DND-41 (cell line): ENCODE measurements around the gene TNFRSF8.
A peak's percentile ranks its signal among the peaks of the same experiment; 100 is the strongest.

ENCODE experiments used
- ATAC-seq: fragments of 200-7000 bp; cut with Tn5 transposase; 3 replicates; pipeline ENCODE4 v1.9.1; 2021; ENCODE audit warnings: low read depth; ENCODE audit not compliant: insufficient read depth
- DNase-seq: peaks from one replicate; pipeline ENCODE4 v3.0.0-alpha.2; 2020
- H2AFZ ChIP-seq: 2 replicates; pipeline ENCODE4 v1.6.0; 2012; ENCODE audit warnings: low read depth, low read length
- H3K27ac ChIP-seq: 2 replicates; pipeline ENCODE4 v1.5.1; 2012; ENCODE audit warnings: low read length, inconsistent platforms
- H3K27me3 ChIP-seq: fragments of 200-600 bp; sonication (generic); 2 replicates; pipeline ENCODE4 v1.6.0; 2012; ENCODE audit warnings: low read length, mild to moderate bottlenecking, inconsistent platforms; ENCODE audit not compliant: insufficient read depth, poor library complexity
- H3K36me3 ChIP-seq: 2 replicates; pipeline ENCODE4 v1.5.1; 2012; ENCODE audit warnings: low read length, inconsistent platforms; ENCODE audit not compliant: insufficient read depth
- H3K4me1 ChIP-seq: 2 replicates; pipeline ENCODE4 v1.5.1; 2012; ENCODE audit warnings: mild to moderate bottlenecking, low read length; ENCODE audit not compliant: insufficient read depth
- H3K4me2 ChIP-seq: 2 replicates; pipeline ENCODE4 v1.6.0; 2012; ENCODE audit warnings: mild to moderate bottlenecking, moderate library complexity, low read length, inconsistent platforms; ENCODE audit not compliant: insufficient read depth
- H3K4me3 ChIP-seq, 2 experiments: fragments of 200-600 bp in 1 of 2; shearing (Covaris generic) in 1 of 2; 2 replicates each; pipeline ENCODE4 v1.5.1; 2012 to 2016; ENCODE audit warnings: inconsistent platforms in 2 of 2, low read length in 2 of 2, mild to moderate bottlenecking in 2 of 2, low read depth in 1 of 2, moderate library complexity in 1 of 2
- H3K79me2 ChIP-seq: 2 replicates; pipeline ENCODE4 v1.6.0; 2012; ENCODE audit warnings: low read length, inconsistent platforms; ENCODE audit not compliant: insufficient read depth
- H3K9ac ChIP-seq: 2 replicates; pipeline ENCODE4 v1.6.0; 2012; ENCODE audit warnings: low read depth, mild to moderate bottlenecking, inconsistent platforms, low read length, moderate library complexity
- H3K9me3 ChIP-seq: 2 replicates; pipeline ENCODE4 v1.5.1; 2012; ENCODE audit warnings: low read length, moderate library complexity, mild to moderate bottlenecking, inconsistent platforms; ENCODE audit not compliant: insufficient read depth, severe bottlenecking
- H4K20me1 ChIP-seq: 2 replicates; pipeline ENCODE4 v1.6.0; 2012; ENCODE audit warnings: low read length; ENCODE audit not compliant: insufficient read depth
- EZH2 ChIP-seq: IDR thresholded peaks from 3 replicates; pipeline ENCODE4 v1.6.1; 2012; ENCODE audit warnings: borderline replicate concordance, low read depth, mild to moderate bottlenecking, moderate library complexity, low read length, inconsistent platforms; ENCODE audit not compliant: severe bottlenecking
- TF ChIP-seq, protein P1 (sequence below): IDR thresholded peaks from 2 replicates; pipeline ENCODE4 v1.5.1; 2012; ENCODE audit warnings: borderline replicate concordance, low read length, moderate library complexity, mild to moderate bottlenecking; ENCODE audit not compliant: poor library complexity, severe bottlenecking; ENCODE audit errors: extremely low read depth

TNFRSF8 gene

DNA sequence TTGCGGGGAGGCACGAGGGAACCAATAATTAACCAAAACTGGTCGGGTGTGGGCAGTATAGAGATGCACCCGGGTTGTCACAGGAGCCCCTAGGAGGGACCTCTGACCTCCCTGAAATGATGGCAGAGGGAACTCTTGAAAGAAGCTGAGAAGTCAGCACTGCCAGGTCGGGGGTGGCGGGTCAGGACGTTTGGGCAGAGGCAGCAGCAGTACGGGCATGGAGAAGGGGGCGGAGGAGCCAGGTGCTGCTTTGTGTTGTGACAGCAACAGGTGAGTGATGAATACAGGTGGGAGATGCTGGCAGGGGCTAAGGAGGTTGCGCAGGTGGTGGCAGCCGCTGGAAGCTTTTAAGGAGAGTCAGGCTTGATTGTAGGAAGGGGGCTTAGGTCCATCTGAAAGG is 115.4 kb downstream of the TNFRSF8 start:
- H3K4me1 ChIP-seq, result peaks cover 25% of the 10 kb centered on the region
- H4K20me1 ChIP-seq, result peaks cover 15% of the 10 kb centered on the region
- no peaks in the 10 kb centered on the region for H3K36me3 ChIP-seq
- H3K4me3 ChIP-seq, result peak overlapping the region in 1 of 2 experiments; percentile 45; a peak in 2 of 4 replicates
- H2AFZ ChIP-seq, result peak overlapping the region; percentile 22; the same call in 1 of the 2 replicates
- H3K9me3 ChIP-seq, result no peaks in the 10 kb centered on the region
- H3K27ac ChIP-seq, result no peak overlapping the region
- H3K27me3 ChIP-seq, result peaks cover 17% of the 10 kb centered on the region
- H3K9ac ChIP-seq, result no peak overlapping the region; the same call in 1 of the 2 replicates
- ATAC-seq (no peak), DNase-seq (no peak)
- no peak for TF ChIP-seq EZH2
- TF ChIP-seq, protein P1, sequence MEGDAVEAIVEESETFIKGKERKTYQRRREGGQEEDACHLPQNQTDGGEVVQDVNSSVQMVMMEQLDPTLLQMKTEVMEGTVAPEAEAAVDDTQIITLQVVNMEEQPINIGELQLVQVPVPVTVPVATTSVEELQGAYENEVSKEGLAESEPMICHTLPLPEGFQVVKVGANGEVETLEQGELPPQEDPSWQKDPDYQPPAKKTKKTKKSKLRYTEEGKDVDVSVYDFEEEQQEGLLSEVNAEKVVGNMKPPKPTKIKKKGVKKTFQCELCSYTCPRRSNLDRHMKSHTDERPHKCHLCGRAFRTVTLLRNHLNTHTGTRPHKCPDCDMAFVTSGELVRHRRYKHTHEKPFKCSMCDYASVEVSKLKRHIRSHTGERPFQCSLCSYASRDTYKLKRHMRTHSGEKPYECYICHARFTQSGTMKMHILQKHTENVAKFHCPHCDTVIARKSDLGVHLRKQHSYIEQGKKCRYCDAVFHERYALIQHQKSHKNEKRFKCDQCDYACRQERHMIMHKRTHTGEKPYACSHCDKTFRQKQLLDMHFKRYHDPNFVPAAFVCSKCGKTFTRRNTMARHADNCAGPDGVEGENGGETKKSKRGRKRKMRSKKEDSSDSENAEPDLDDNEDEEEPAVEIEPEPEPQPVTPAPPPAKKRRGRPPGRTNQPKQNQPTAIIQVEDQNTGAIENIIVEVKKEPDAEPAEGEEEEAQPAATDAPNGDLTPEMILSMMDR, result no peak
- H3K79me2 ChIP-seq, result no peaks in the 10 kb centered on the region
- peak overlapping the region; percentile 64 for H3K4me2 ChIP-seq

DNA sequence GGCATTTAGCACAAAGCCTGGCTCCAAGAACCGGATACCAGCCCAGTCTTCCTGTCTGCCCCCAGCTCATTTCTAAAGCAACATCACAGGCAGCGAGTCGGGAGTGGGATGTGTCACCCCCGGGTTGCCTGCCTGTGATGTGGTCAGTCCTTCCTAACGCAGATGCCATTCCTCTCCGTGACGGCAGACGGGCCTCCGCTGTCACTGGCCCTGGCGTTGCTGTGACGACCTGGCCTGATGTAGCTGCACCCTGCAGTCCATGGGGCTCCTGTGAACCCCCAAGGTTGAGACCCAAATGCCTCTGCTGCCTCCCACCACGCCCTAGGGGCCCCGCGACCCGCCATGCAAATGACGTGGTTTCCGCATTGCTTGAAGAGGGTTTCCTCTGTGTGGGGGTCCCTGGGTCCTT is 116.0 kb downstream of the TNFRSF8 start:
- no peak overlapping the region for H3K27ac ChIP-seq
- ATAC-seq (peak; percentile 95), DNase-seq (peak; percentile 87)
- no peaks in the 10 kb centered on the region for H3K36me3 ChIP-seq
- peaks cover 25% of the 10 kb centered on the region for H3K4me1 ChIP-seq
- H3K79me2 ChIP-seq, result no peaks in the 10 kb centered on the region
- peak overlapping the region; percentile 64 for H3K4me2 ChIP-seq
- H2AFZ ChIP-seq, result no peak overlapping the region
- peaks cover 13% of the 10 kb centered on the region for H4K20me1 ChIP-seq
- H3K9ac ChIP-seq, result no peak overlapping the region; the same call in 1 of the 2 replicates
- H3K4me3 ChIP-seq, result peak overlapping the region in 1 of 2 experiments; percentile 45; a peak in 2 of 4 replicates
- TF ChIP-seq, protein P1, result no peak
- no peak for TF ChIP-seq EZH2
- H3K27me3 ChIP-seq, result peaks cover 14% of the 10 kb centered on the region
- H3K9me3 ChIP-seq, result no peaks in the 10 kb centered on the region

DNA sequence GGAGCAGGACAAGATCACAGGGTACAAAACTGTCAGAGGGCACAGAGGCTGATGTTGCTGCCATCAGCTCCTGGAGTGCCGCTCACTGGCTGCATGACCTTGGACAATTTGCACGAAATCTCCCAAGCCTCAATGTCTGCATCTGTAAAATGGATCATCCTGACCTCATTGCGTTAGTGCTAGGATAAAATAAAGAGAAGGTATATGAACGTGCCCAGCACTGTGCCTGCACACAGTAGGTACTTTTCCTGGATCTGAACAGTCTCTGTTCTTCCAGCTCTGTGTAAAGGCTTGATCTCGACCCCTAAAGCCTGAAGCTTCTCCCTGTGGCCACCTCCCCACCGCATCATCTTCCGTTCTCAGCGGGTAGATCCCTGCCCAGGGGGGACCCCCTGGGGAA is 116.6 kb downstream of the TNFRSF8 start:
- no peak overlapping the region for H3K27ac ChIP-seq
- H2AFZ ChIP-seq, result no peak overlapping the region
- H3K27me3 ChIP-seq, result peaks cover 14% of the 10 kb centered on the region
- no peak overlapping the region for H3K9ac ChIP-seq
- ATAC-seq, result no peak
- H3K79me2 ChIP-seq, result no peaks in the 10 kb centered on the region
- H3K4me1 ChIP-seq, result peaks cover 25% of the 10 kb centered on the region
- peaks cover 13% of the 10 kb centered on the region for H4K20me1 ChIP-seq
- H3K4me2 ChIP-seq, result peak overlapping the region; percentile 64
- no peak for TF ChIP-seq EZH2
- TF ChIP-seq, protein P1, result no peak
- no peak for DNase-seq
- no peaks in the 10 kb centered on the region for H3K9me3 ChIP-seq
- peak overlapping the region in 1 of 2 experiments; percentile 45; a peak in 1 of 4 replicates for H3K4me3 ChIP-seq
- no peaks in the 10 kb centered on the region for H3K36me3 ChIP-seq
